ENCODE data around the gene FOXK1. TPM values are rescaled to one million over a fixed set of nuclear protein-coding genes. Genes with fewer than 3 reads are reported as not detected.
"Not testable (repeated sequence)": the region's sequence is repeated elsewhere in the genome, so short reads cannot be mapped to it uniquely, and the experiment has no call there.

The FOXK1 gene
- total RNA-seq, 1 donor from 2014 or later = 30.4 TPM

DNA sequence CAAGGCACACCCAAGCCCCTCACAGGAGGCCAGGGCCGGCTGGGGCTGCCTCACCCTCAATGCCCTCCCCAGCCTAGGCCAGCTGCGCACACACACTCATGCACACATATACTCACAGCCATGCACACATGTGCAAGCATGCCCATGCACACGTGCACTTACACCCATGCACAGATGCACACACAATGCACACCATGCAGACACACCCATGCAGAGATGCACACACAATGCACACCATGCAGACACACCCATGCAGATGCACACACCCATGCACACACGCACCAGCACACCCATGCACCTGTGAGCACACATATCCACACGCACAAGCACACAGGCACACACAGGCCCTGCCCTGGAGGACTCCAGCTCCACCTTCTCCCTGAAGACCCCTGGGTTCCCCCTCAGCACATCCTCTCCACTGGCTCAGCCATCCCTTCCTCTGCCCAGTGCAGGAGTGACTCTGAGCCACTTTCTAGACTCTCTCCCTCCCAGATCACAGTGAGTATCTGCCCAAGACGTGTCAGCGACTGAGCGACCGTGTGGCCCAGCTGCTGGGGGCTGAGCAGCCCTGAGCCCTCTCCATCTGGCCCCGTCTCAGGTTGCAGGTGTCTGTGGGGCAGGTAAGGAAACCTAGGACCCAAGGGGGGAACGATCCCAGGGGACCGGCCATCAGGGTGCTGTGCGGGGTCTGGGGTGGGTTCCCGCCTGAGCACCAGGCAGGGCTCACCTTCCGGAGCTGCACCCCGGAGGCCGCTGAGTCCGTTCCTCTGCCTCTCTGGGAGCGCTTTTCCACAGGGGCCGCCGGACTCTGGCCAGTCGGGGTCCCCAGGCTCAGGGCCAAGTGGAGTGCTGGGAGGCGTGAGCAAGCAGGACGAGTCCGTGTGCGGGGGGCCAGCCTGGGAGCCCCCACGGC lies 119.1 kb downstream of the FOXK1 start:
- TF ChIP-seq, protein P1, sequence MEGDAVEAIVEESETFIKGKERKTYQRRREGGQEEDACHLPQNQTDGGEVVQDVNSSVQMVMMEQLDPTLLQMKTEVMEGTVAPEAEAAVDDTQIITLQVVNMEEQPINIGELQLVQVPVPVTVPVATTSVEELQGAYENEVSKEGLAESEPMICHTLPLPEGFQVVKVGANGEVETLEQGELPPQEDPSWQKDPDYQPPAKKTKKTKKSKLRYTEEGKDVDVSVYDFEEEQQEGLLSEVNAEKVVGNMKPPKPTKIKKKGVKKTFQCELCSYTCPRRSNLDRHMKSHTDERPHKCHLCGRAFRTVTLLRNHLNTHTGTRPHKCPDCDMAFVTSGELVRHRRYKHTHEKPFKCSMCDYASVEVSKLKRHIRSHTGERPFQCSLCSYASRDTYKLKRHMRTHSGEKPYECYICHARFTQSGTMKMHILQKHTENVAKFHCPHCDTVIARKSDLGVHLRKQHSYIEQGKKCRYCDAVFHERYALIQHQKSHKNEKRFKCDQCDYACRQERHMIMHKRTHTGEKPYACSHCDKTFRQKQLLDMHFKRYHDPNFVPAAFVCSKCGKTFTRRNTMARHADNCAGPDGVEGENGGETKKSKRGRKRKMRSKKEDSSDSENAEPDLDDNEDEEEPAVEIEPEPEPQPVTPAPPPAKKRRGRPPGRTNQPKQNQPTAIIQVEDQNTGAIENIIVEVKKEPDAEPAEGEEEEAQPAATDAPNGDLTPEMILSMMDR (conservative IDR thresholded peaks at IDR 0.05; ENCODE audit: low read depth, low read length) = no peak

GRCh38 chr7:4801839-4802231 lies 119.7 kb downstream of the FOXK1 start:
- no peak overlapping the region for H3K4me3 ChIP-seq (ENCODE audit: low read depth, low read length)
- TF ChIP-seq, protein P1 (conservative IDR thresholded peaks at IDR 0.05; ENCODE audit: low read depth, low read length) = no peak
- DNase-seq (ENCODE audit: low read depth) = no peak

More for the DNA sequence above, 119.1 kb downstream of the FOXK1 start:
- DNase-seq (ENCODE audit: low read depth) = no peak
- no peak overlapping the region for H3K4me3 ChIP-seq (ENCODE audit: low read depth, low read length)

DNA sequence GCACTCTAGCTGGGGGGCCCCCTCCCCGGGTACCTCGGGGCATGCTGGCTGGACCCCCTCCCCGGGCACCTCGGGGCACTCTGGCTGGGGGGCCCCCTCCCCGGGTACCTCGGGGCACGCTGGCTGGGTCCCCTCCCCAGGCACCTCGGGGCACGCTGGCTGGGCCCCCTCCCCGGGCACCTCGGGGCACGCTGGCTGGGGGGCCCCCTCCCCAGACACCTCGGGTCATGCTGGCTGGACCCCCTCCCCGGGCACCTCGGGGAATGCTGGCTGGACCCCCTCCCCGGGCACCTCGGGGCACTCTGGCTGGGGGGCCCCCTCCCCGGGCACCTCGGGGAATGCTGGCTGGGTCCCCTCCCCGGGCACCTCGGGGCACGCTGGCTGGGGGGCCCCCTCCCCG lies 120.5 kb downstream of the FOXK1 start:
- H3K4me3 ChIP-seq (ENCODE audit: low read depth, low read length); DNase-seq (ENCODE audit: low read depth): not testable (repeated sequence)

DNA sequence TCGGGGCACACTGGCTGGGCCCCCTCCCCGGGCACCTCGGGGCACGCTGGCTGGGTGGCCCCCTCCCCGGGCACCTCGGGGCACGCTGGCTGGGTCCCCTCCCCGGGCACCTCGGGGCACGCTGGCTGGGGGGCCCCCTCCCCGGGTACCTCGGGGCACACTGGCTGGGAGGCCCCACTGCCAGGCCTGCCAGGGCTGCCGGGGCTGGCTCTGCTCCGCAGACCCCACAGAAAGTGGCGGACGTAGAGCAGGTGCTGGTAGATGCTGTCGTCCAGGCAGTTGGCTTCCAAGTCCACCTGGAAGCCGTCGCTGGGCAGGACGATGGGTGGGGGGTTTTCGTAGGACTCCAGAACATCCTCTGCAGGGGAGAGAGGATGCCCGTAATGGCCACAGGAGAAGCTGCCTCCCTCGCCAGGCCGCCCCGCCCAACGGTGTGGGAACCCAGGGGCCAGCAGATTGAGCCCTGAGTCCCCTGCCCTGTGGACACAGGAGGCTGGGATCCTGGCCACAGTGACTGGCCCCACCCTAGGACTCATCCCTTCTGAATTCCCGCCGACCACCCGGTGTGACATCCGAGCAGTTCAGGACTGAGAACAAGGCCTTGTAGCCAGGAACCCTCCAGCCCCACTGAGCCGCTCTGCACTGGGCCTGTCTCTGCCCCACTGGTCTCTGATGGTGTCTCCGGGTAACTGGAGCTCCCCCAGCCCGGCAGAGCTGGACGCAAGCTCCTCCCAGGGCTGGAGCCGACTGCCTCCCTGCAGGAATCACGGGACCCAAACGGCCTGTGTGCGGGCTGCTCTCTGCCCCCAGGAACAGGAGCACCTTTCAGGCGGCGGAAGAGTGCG lies 121.5 kb downstream of the FOXK1 start:
- TF ChIP-seq, protein P1 (conservative IDR thresholded peaks at IDR 0.05; ENCODE audit: low read depth, low read length) = no peak
- no peak overlapping the region for H3K4me3 ChIP-seq (ENCODE audit: low read depth, low read length)
- no peak for DNase-seq (ENCODE audit: low read depth)

GRCh38 chr7:4805110-4805983 lies 123.3 kb downstream of the FOXK1 start:
- DNase-seq (ENCODE audit: low read depth) = no peak
- TF ChIP-seq, protein P1 (conservative IDR thresholded peaks at IDR 0.05; ENCODE audit: low read depth, low read length) = no peak
- no peak overlapping the region for H3K4me3 ChIP-seq (ENCODE audit: low read depth, low read length)

DNA sequence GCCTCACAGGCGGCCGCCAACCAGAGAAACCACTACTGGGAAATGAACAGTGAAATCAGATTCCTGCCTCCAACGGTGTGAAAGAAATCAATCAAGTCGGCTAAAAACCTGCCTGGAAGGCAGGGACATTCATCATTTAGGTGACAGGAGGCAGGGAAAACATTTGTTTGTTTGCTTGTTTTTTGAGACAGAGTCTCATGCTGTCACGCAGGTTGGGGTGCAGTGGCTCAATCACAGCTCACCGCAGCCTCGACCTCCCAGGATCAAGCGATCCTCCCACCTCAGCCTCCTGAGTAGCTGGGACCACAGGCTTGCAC lies 123.8 kb downstream of the FOXK1 start:
- no peak for DNase-seq (ENCODE audit: low read depth)
- H3K4me3 ChIP-seq (ENCODE audit: low read depth, low read length) = no peak overlapping the region
- TF ChIP-seq, protein P1 (conservative IDR thresholded peaks at IDR 0.05; ENCODE audit: low read depth, low read length) = no peak

Data from epithelial cell of proximal tubule (primary cell).